ENCODE data around the gene SELPLG. TPM values are rescaled to one million over a fixed set of nuclear protein-coding genes. Genes with fewer than 3 reads are reported as not detected.

SELPLG gene
- total and polyA plus RNA-seq, 3 donors from 2014 or later = 1.1 to 10.4 (median 2.7) TPM

DNA sequence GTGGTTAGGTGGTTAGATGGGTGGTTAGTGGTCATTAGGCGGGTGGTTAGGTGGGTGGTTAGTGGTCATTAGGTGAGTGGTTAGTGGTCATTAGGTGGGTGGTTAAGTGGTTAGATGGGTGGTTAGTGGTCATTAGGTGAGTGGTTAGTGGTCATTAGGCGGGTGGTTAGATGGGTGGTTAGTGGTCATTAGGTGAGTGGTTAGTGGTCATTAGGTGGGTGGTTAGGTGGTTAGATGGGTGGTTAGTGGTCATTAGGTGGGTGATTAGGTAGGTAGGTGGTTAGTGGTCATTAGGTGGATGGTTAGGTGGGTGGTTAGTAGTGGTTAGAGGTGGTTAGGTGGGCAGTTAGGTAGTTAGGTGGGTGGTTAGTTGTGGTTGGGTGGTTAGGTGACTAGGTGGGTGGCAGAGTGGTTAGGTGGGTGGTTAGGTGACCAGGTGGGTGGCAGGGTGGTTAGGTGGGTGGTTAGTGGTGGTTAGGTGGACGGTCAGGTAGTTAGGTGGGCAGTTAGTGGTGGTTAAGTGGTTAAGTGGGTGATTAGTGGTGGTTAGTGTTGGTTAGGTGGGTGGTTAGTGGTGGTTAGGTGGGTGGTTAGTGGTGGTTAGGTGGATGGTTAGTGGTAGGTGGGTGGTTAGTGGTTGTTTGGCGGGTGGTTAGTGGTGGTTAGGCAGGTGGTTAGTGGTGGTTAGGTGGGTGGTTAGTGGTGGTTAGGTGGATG, 27.8 kb downstream of the SELPLG start:
- no peak for DNase-seq
- Histone ChIP-seq H3K4me1 (peaks cover 10% of the 10 kb centered on the region), H3K27ac (no peak overlapping the region), H3K27me3 (no peaks in the 10 kb centered on the region), H3K9me3 (no peaks in the 10 kb centered on the region), H3K4me3 (no peak overlapping the region), H3K36me3 (ENCODE audit: low read depth, missing control alignments) (no peaks in the 10 kb centered on the region)
- TF ChIP-seq, protein P1, sequence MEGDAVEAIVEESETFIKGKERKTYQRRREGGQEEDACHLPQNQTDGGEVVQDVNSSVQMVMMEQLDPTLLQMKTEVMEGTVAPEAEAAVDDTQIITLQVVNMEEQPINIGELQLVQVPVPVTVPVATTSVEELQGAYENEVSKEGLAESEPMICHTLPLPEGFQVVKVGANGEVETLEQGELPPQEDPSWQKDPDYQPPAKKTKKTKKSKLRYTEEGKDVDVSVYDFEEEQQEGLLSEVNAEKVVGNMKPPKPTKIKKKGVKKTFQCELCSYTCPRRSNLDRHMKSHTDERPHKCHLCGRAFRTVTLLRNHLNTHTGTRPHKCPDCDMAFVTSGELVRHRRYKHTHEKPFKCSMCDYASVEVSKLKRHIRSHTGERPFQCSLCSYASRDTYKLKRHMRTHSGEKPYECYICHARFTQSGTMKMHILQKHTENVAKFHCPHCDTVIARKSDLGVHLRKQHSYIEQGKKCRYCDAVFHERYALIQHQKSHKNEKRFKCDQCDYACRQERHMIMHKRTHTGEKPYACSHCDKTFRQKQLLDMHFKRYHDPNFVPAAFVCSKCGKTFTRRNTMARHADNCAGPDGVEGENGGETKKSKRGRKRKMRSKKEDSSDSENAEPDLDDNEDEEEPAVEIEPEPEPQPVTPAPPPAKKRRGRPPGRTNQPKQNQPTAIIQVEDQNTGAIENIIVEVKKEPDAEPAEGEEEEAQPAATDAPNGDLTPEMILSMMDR (IDR thresholded peaks at IDR 0.05) = no peak
- TF ChIP-seq POLR2A (IDR thresholded peaks at IDR 0.05) = no peak
- WGBS, 2 donors = 87 to 93% methylated on average over 4 of the region's 4 CpGs
- intact Hi-C loops (cut with DNase I; ENCODE audit: low total_unique reads) = no loop called here

DNA sequence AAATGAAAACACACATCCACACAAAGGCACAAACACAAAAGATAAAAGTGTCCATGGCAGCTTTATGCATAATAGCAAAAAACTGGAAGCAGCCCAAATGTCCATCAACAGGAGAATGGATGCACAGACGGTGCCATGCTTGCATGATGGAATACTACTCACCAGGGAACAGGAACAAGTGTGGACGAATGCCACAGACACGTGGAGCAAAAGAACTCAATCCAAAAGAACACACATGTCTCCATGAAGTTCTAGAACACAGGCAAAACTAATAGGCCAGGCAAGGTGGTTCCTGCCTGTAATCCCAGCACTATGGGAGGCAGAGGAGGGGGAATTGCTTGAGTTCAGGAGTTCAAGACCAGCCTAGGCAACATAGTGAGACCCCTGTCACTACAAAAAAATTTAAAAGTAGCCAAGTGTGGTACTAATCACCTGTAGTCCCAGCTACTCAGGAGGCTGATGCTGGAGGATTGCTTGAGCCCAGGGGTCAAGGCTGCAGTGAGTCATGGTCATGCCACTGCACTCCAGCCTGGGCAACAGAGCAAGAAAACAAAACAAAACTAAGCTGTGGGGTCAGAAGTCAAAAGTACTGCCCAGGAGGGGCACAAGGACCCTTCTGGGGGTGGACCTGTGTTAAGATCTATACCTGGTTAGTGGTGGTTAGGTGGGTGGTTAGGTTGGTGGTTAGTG, 28.5 kb downstream of the SELPLG start:
- intact Hi-C loops (cut with DNase I; ENCODE audit: low total_unique reads) = no loop called here
- TF ChIP-seq, protein P1 (IDR thresholded peaks at IDR 0.05) = no peak
- 51 to 70% methylated on average over 3 of the region's 3 CpGs for WGBS, 2 donors
- H3K4me1 ChIP-seq = peaks cover 8% of the 10 kb centered on the region
- H3K4me3 ChIP-seq = no peak overlapping the region
- H3K36me3 ChIP-seq (ENCODE audit: low read depth, missing control alignments) = no peaks in the 10 kb centered on the region
- H3K27me3 ChIP-seq = no peaks in the 10 kb centered on the region
- no peaks in the 10 kb centered on the region for H3K9me3 ChIP-seq
- H3K27ac ChIP-seq = no peak overlapping the region
- no peak for DNase-seq

DNA sequence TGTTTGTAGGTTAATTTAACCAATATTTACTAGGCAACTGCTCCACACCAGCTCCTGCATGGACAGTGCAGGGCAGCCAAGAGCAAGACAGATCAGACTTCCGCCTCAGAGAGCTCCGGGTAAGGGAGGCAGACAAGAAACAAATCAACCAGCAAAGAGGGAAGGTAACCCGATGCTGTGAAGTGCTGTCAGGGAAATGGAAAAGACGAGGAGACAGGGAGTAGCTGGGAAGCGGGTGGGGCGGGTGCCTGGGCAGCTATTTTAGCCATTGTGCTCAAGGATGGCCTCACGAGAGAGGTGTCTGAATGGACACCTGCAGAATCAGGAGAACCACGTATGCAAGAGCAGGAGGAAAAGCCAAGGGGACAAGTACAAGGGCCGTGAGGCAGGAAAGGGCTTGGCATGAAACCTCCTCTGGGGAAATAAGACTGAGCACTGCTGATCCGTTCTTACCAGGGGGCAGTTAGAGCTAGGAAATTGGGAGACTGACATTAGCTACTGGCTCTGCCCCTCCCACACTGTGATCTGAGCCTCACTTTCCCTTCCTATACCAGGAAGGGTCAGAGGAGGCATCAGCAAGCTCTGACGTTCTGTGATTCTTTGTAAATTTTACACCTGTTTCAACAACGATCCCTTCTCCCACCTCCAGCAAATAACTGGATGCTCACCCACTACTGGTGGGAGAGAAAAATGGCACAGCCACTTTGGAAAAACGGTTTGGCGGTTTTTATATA, 29.3 kb downstream of the SELPLG start:
- intact Hi-C loops (cut with DNase I; ENCODE audit: low total_unique reads) = no loop called here
- Histone ChIP-seq H3K27ac (no peak overlapping the region), H3K27me3 (no peaks in the 10 kb centered on the region), H3K9me3 (no peaks in the 10 kb centered on the region), H3K4me1 (peaks cover under 1% of the 10 kb centered on the region), H3K4me3 (no peak overlapping the region), H3K36me3 (ENCODE audit: low read depth, missing control alignments) (no peaks in the 10 kb centered on the region)
- no peak for DNase-seq
- TF ChIP-seq, protein P1 (IDR thresholded peaks at IDR 0.05) = no peak
- TF ChIP-seq POLR2A (IDR thresholded peaks at IDR 0.05) = no peak
- WGBS, 2 donors = 58 to 59% methylated on average over 14 of the region's 14 CpGs

DNA sequence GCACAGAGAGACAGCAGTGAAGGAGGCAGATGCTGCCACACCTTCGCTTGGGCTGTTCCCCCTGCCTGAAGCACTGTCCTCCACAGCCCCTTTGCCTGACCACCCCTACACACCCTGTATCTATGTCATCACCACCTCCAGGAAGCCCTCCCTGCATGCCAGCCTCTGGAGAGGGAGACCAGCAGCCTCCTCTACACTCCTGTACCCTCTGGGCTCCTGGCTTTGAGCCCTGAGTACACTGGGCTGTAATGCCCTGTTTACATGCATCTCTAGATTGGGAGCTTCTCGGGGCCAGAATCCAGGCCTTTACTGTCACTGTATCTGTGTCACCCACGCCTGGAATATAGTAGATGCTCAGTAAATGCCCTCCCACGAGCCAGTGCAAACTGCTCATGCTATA, 30.0 kb downstream of the SELPLG start:
- DNase-seq = no peak
- H3K36me3 ChIP-seq (ENCODE audit: low read depth, missing control alignments) = no peaks in the 10 kb centered on the region
- H3K27me3 ChIP-seq = no peaks in the 10 kb centered on the region
- WGBS, 2 donors = 94% methylated on average over 3 to 4 of the region's 4 CpGs
- H3K27ac ChIP-seq = no peak overlapping the region
- H3K4me1 ChIP-seq = no peaks in the 10 kb centered on the region
- TF ChIP-seq, protein P1 (IDR thresholded peaks at IDR 0.05) = no peak
- no peak for TF ChIP-seq POLR2A (IDR thresholded peaks at IDR 0.05)
- H3K4me3 ChIP-seq = no peak overlapping the region
- intact Hi-C loops (cut with DNase I; ENCODE audit: low total_unique reads) = no loop called here
- no peaks in the 10 kb centered on the region for H3K9me3 ChIP-seq

Data from testis (tissue), 3 donors.